GM19324 (cell line): ENCODE results near the gene PLCE1.

ENCODE experiments used
- ATAC-seq: cut with Tn5 transposase; IDR thresholded peaks from one replicate; pipeline ENCODE4 v1.9.1; 2021; ENCODE audit warnings: mild to moderate bottlenecking, moderate library complexity; ENCODE audit not compliant: unreplicated experiment, low FRiP score

The PLCE1 gene

GRCh38 chr10:93992400-93993030 lies 1.2 kb upstream of the PLCE1 start:
- ATAC-seq = no peak

- ATAC-seq = no peak
Measured at GRCh38 chr10:93993414-93993781, 333 bp upstream of the PLCE1 start.

GRCh38 chr10:93994438-93994801 lies 689 bp downstream of the PLCE1 start:
- no peak for ATAC-seq

- ATAC-seq = no peak
Measured at GRCh38 chr10:93995182-93995581, 1.5 kb downstream of the PLCE1 start.

- ATAC-seq = no peak
Measured at GRCh38 chr10:93995598-93996271, 2.0 kb downstream of the PLCE1 start.

DNA sequence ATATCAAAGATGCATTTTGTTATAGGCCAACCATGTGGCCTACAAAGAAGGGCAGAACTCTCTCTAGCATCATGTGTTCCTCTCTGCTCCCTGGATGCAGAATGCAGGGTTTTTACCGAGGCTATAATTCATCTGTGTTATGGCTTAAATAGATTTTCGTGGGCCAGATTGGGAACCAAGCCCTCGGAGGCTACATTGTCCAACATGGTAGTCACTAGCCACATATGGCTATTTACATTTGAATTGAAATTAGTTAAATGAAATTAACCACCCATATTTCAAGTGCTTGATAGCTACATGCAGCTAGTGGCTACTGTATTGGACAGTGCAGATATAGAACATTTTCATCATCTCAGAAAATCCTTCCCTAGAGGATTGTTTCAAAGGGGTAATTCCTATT lies 2.8 kb downstream of the PLCE1 start:
- no peak for ATAC-seq

DNA sequence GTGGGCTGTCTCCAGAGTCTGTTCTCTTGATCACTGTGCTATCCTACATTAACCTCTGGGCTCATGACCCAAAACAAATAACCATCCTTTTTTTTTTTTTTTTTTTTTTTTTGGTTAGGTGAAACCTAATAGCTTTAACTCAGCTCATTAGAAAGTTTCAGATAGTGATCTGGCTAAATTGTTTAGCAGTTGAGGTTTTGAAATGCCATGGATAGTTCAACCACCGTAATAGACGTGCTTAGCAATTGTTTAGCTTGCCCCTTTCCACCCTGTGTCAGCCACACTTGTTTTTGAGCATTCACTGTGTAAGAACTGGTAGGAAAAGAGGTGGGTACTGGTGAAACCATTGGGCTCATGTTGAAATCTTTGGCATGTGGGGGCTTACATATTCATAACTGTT lies 3.8 kb downstream of the PLCE1 start:
- no peak for ATAC-seq

GRCh38 chr10:93999401-93999851 lies 5.7 kb downstream of the PLCE1 start:
- ATAC-seq = no peak

- ATAC-seq = no peak
Measured at GRCh38 chr10:94000638-94001415, 7.1 kb downstream of the PLCE1 start.

- ATAC-seq = no peak
Measured at GRCh38 chr10:94001416-94001810, 7.7 kb downstream of the PLCE1 start.

GRCh38 chr10:94002156-94002555 lies 8.4 kb downstream of the PLCE1 start:
- ATAC-seq = no peak

DNA sequence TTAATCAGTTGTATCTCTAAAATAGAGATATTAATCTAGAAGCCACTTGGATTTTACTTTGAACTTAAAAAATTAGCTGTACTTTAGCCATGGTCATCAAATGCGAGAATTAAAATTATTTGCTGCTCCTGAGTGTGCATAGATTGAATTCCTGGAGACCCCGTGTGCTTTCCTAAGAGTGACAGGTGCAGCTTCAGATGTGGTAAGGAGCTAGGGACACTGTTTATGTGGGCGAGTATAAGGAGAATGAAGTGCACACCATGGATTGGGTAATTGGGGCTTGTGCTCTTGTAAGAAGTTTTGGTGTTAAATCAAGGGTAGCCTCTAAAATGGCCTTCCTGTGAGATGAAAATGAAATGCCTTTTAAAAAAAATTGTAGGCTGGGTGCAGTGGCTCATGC lies 9.8 kb downstream of the PLCE1 start:
- no peak for ATAC-seq

DNA sequence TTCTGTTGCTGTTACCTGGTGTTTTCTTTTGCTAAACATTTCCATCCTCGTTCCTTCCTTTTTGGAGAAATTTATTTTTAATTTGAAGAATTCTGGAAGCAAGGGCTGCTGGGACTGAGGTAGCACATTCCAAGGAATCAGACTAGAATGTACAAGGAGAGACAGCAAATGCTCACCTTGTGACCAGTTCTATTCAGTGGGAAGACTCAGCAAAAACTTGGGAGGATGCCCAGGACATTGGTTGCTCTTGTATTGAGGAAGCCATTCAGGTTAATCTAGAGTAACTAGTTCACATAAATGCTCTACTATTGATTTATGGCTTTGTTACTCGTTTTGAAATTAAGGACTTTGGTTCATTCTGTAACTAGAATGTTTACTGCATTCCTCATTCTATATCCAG lies 11.3 kb downstream of the PLCE1 start:
- ATAC-seq = no peak

DNA sequence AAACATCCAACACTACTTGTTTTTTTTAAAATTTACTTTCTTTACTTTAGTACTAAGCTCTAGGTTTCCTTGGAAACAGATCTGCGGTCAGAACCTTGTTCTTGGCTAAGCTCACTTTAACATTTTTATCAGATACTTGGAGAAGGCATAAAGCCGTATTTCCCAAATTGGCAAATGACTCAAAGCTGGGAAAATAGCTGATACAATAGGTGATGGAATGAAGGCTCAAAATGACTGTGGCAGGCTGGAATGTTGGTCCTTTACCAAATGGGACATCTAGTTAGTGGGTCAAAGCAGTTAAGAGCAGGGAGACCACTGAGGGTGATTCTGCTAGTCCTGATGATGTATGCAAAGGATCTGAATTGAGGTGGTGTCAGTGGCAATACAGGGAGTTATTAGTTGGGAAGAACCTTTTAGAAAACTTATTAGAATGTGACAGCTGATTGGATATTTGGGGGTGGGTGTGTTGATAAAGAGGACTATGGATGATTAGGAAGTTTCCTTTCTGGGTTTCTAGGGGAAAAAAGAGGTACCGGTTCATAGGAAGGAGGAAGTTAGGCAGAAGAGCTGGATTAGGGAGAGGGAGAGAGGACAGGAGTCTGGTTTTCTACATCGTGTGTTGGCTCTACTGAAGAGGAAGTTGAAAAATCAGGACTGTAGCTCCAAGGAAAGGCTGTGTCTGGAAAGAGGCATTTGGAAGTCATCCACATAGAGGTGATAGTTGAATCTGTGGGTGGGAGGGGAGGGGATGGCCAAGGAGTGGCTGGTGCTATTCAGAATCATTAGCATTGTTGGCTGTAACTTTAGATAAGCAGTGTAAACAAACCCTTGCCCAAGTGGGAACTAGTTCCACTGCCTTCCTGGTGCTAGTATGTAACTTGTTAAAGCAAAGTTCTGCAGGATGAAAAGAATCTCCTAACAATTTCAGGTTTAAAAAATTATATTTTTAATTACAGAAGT lies 13.1 kb downstream of the PLCE1 start:
- no peak for ATAC-seq

DNA sequence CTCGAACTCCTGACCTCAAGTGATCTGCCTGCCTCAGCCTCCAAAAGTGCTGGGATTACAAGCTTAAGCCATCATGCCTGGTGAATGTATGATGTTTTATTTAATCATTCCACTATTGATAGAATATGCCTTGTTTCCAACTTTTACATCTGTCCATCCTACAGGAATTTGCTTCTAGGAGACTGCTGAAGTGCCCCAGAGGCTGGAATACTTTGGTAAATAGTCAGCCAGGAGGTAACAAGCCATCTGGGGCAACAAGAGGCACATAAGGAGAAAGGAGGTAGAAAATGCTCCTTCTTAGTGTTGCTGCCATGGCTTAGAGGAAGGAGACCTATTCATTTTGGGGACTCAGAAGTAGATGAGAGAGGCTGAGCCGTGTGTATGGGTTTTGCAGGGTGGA lies 14.8 kb downstream of the PLCE1 start:
- ATAC-seq = no peak

- no peak for ATAC-seq
Measured at GRCh38 chr10:94010116-94010515, 16.4 kb downstream of the PLCE1 start.

GRCh38 chr10:94010886-94011285 lies 17.2 kb downstream of the PLCE1 start:
- ATAC-seq = no peak

GRCh38 chr10:94011296-94011695 lies 17.6 kb downstream of the PLCE1 start:
- no peak for ATAC-seq

- no peak for ATAC-seq
Measured at GRCh38 chr10:94012834-94013233, 19.1 kb downstream of the PLCE1 start.

- ATAC-seq = no peak
Measured at GRCh38 chr10:94013331-94013760, 19.6 kb downstream of the PLCE1 start.

GRCh38 chr10:94014304-94014703 lies 20.6 kb downstream of the PLCE1 start:
- ATAC-seq = no peak
